GM19193 (cell line): ENCODE results near the gene ITGA1.

Source experiments
- POLR2A ChIP-seq: IDR thresholded peaks from 4 replicates; pipeline ENCODE4 v1.6.1; 2011; ENCODE audit not compliant: insufficient read depth, insufficient read length; ENCODE audit errors: extremely low read depth

ITGA1 gene

GRCh38 chr5:52804387-52804791 is 16.7 kb downstream of the ITGA1 start:
- no peak for TF ChIP-seq POLR2A

- TF ChIP-seq POLR2A: no peak
Measured at GRCh38 chr5:52804981-52805380, 17.3 kb downstream of the ITGA1 start.

- TF ChIP-seq POLR2A: no peak
Measured at GRCh38 chr5:52805615-52806014, 17.9 kb downstream of the ITGA1 start.

- no peak for TF ChIP-seq POLR2A
Measured at GRCh38 chr5:52807037-52807436, 19.3 kb downstream of the ITGA1 start.

GRCh38 chr5:52807723-52808122 is 20.0 kb downstream of the ITGA1 start:
- TF ChIP-seq POLR2A: no peak

- no peak for TF ChIP-seq POLR2A
Measured at GRCh38 chr5:52808316-52808901, 20.7 kb downstream of the ITGA1 start.

GRCh38 chr5:52809884-52810283 is 22.2 kb downstream of the ITGA1 start:
- TF ChIP-seq POLR2A: no peak

GRCh38 chr5:52810426-52810825 is 22.7 kb downstream of the ITGA1 start:
- no peak for TF ChIP-seq POLR2A

- TF ChIP-seq POLR2A: no peak
Measured at GRCh38 chr5:52811067-52811749, 23.5 kb downstream of the ITGA1 start.

GRCh38 chr5:52814352-52815148 is 26.8 kb downstream of the ITGA1 start:
- TF ChIP-seq POLR2A: no peak

- TF ChIP-seq POLR2A: no peak
Measured at GRCh38 chr5:52817818-52818217, 30.1 kb downstream of the ITGA1 start.

- no peak for TF ChIP-seq POLR2A
Measured at GRCh38 chr5:52818360-52818759, 30.6 kb downstream of the ITGA1 start.

GRCh38 chr5:52821901-52822300 is 34.2 kb downstream of the ITGA1 start:
- TF ChIP-seq POLR2A: no peak

GRCh38 chr5:52822437-52822836 is 34.7 kb downstream of the ITGA1 start:
- no peak for TF ChIP-seq POLR2A

GRCh38 chr5:52824827-52825226 is 37.1 kb downstream of the ITGA1 start:
- no peak for TF ChIP-seq POLR2A

GRCh38 chr5:52825826-52826225 is 38.1 kb downstream of the ITGA1 start:
- TF ChIP-seq POLR2A: no peak
